T-helper 1 cell treated with Interleukin-12 subunit alpha and Interleukin-12 subunit beta and Interleukin-4 antibody, amounts not matched to agents 30 ng/mL and 1 ng/mL, for 36 hours (primary cell): ENCODE data around the gene AFF3. TPM values are rescaled to one million over a fixed set of nuclear protein-coding genes. Genes with fewer than 3 reads are reported as not detected.

Experiments
- intact Hi-C: fragments of 100-400 bp; cut with micrococcal nuclease; formaldehyde crosslinking; loops from one replicate; pipeline ENCODE4 v1.15.1; 2024
- total RNA-seq: library from RNA; stranded (reverse); gene quantifications from 2 replicates; pipeline ENCODE4 v1.2.3, GENCODE V29; 2022

Gene AFF3
- total RNA-seq, 1 donor from 2014 or later = 1.2 TPM

- intact Hi-C loops = no loop called here
Measured at GRCh38 chr2:99613980-99614379, 528.4 kb downstream of the AFF3 start.

- intact Hi-C loops = no loop called here
Measured at GRCh38 chr2:99611786-99612185, 530.6 kb downstream of the AFF3 start.

- intact Hi-C loops = no loop called here
Measured at GRCh38 chr2:99611034-99611433, 531.4 kb downstream of the AFF3 start.

DNA sequence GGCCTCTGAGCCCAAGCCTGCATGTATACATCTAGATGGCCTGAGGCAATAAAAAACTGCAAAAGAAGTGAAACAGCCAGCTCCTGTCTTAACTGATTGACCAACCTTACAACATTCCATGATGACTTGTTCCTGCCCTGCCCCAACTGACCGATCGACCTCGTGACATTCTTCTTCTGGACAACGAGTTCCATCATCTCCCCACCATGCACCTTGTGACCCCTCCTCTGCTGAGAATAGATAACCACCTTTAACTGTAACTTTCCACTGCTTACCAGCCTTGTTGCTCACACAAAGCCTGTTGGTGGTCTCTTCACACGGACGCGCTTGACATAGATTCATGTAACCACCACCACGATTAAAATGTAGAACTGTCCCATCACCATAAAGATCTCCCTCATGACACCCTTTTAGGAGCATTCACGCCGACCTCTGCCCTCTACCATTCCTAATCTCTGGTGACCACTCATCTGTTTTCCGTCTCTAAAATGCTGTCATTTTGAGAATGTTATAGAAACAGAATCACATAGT, 532.5 kb downstream of the AFF3 start:
- intact Hi-C loops = no loop called here

GRCh38 chr2:99608861-99609260, 533.5 kb downstream of the AFF3 start:
- intact Hi-C loops = no loop called here

DNA sequence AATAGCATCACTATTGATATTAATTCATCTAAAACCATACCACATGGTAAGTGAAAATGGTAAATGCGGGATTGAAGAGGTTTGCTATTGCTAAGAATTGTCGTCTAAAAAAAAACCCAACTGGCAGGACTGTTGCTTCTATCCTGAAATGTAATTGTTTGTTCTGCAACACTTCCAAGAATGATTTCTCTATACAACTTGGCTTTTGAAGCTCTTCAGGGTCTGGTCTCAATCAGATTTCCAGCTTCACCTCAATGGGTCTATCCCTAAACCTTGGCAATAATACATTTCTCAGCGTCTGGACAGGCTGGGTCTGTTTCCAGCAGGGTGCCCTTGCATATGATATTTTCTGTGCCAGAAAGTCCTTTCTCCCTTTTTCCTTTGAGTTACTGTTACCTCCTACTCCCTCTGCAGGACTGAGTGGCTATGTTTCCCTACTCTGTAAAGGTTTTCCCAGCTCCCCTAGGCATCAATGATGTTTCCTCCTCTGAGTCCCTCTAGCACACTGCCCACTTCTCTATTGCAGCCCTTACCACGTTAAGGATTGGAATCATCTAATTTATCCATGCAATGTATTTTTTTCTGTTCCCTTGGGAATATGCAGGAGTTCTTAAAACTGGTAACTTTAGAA, 534.4 kb downstream of the AFF3 start:
- intact Hi-C loops = no loop called here

DNA sequence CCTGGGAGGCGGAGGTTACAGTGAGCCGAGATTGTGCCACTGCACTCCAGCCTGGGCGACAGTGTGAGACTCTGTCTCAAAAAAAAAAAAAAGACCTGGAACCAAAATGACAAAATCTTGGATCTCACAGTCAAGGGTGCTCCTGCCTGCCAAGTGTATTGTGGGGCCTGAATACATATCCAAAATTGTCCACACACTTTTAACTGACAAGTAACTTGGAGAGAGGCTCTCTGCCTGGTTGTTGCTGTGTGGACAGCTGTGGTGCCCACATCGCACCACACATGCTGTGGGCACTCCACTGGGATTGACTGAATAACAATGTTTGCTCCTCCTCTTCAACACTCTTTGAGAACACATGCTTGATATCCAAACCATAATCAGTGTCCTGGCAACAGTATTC, 534.9 kb downstream of the AFF3 start:
- intact Hi-C loops = no loop called here

DNA sequence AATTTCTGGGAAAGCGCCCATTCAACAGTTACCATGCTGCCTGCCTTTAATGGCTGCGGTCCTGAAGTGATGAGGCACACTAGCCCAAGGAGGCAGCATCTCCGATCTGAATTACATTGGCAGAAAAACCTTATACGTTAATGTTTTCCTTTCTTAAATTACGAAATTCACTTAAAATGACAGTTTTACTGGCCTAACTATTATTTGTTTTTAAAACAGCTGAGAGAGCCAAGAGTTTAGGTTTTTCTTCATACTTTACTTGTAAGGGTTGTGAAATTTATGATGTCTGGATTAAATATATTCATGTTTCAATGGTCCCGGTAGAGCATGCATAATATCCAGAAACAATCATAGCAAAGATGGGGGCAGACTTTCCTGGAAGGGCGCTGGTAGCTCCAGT, 537.4 kb downstream of the AFF3 start:
- intact Hi-C loops = no loop called here

- intact Hi-C loops = no loop called here
Measured at GRCh38 chr2:99602476-99602875, 539.9 kb downstream of the AFF3 start.

- intact Hi-C loops = no loop called here
Measured at GRCh38 chr2:99600981-99601651, 541.3 kb downstream of the AFF3 start.

GRCh38 chr2:99598441-99598840, 543.9 kb downstream of the AFF3 start:
- intact Hi-C loops = no loop called here

GRCh38 chr2:99597616-99598015, 544.8 kb downstream of the AFF3 start:
- intact Hi-C loops = no loop called here

GRCh38 chr2:99595373-99595772, 547.0 kb downstream of the AFF3 start:
- intact Hi-C loops = no loop called here

DNA sequence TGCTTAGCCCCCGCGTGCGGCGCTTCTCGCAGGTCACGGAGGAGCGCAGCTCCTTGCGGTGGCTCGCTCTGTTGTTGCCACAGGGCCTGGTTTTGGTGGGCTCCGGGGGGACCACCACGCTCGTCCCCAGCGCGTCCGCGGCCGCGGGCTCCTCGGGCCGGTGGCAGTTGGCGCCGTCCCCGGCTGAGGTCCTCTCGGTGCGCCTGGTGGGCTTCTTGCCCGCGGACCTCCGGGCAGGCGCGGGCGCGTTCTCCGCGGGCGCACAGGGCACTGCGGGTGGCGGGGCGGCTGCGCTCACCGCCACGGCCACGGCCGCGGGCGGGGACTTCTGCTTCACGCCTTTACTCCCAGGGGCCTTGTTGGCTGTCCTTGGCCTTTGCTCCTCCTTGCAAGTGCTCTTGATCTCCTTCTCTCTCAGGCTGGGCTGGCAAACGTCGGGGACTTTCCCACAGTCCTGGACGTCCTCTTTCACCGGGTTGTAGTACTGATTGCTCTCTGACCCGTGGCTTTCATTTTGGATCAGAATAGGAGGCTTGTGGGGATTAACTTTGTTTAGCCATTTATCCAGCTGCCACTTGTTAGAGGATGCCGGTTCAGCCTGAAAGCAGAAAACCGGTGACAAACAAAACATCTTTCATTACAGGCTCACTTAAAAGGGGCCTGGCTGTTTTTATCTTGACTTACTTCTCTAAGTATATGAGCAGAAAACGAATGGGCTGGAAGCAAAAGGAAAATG, 548.5 kb downstream of the AFF3 start:
- intact Hi-C loops = no loop called here

GRCh38 chr2:99576775-99577174, 565.6 kb downstream of the AFF3 start:
- intact Hi-C loops = no loop called here

DNA sequence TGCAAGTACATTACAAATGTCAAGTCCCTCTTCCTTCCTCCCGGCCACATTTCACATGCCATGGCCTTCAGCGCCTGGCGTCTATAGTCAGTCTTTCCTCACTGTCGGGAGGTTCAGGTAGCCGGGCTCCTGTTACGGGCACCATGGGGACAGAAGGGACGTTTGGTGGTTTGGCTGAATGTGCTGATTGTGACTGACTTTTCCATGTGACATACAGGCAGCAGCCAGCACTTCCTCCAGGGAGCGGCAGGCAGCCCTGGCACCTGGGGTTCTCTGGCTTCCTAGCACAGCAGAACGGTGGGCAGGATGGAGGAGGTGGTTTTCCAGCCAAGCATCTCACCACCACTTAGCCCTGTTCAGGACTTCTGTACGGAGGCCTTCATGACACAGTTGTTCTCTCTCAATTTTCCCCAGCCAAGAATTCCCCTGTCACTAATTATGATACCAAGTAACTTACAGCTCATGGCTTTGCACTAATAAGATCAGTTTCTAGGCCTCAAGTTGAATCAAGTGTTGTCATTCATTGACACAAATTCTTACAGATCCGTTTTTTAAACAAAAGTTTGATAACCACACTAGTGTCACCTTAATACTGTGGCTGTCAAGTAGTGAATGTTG, 568.6 kb downstream of the AFF3 start:
- intact Hi-C loops = no loop called here

- intact Hi-C loops = no loop called here
Measured at GRCh38 chr2:99572373-99573164, 569.8 kb downstream of the AFF3 start.

DNA sequence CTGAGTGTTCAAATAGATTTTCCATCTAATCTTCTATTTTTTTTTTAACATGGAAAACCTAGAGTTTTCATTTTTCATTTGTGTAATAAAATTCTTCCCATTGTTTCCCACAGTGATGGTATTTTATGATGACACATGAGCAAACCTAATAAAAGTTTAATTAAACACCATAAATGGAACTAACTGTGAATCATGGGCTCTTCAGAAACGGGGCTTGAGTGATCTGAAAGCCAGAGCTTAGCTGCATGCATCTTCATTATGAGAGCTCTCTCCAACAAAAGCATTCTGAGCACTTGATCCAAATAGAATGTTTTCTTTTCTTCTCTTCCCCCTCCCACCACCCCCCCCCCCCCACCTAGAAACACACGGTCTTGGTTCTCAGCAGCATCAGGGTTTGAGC, 570.4 kb downstream of the AFF3 start:
- intact Hi-C loops = no loop called here

DNA sequence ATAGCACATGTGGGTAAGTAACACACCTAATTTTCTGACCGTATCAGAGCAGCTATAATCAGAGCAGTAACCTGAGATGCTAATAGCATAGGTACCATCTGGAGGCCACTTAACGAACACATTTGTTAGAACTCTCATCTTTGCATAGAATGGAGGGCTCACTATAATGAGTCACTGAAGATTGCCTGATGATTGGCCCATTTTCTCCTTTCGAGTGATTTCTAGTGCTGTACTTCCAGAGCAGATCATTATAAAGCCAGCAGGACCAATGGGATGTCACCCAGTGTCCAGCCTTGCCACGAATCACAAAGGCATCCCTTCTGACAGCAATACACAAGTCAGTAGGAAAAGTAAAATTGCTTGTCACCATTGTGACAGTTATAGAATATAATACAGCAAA, 570.9 kb downstream of the AFF3 start:
- intact Hi-C loops = no loop called here

DNA sequence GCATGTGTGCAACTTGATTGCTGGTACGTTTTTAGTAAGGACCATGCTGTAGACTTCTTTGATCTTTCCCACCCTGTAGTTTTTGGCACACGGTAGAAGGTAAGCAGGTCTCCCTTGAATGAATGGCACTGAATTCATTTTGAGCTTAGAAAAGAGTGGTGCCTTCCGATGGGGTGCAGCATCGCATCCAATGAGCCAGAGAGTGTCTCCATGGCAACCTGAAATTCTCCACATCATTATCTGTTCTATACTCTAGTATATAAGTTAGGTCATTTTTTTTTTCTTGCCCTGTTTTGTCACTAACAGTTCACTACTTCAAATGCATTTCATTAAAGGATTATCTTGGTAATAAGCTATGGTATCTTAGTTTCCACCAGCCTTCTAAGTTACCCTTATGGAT, 571.4 kb downstream of the AFF3 start:
- intact Hi-C loops = no loop called here

- intact Hi-C loops = no loop called here
Measured at GRCh38 chr2:99569386-99569785, 573.0 kb downstream of the AFF3 start.
